ENCODE results near the gene SYNE3. TPM values are rescaled to one million over a fixed set of nuclear protein-coding genes. Genes with fewer than 3 reads are reported as not detected.

SYNE3 gene
- total and polyA plus RNA-seq, 9 of the 15 experiments (the other 6 are each of a cell fraction or from before 2014, with no cell fraction given) = 0.04 to 3.1 (median 0.55) TPM

- in situ Hi-C loops (cut with MboI) (no loop called here), intact Hi-C loops (cut with micrococcal nuclease) (no loop called here)
- POLR2A ChIA-PET = interaction anchor here (1.6 kb wide), 1 partner anchor 10 kb away, joined by 4 read pairs; no protein-coding TSS in a partner anchor
- TF ChIP-seq ZNF121 (CRISPR knock-in tag; conservative IDR thresholded peaks at IDR 0.05) = no peak
- Histone ChIP-seq H3K36me3 (ENCODE audit: control insufficient read depth, insufficient read depth, low read length) (no peaks in the 10 kb centered on the region), H3K4me2 (ENCODE audit: insufficient read depth, low read length) (no peak overlapping the region), H4K20me1 (replicated peaks; ENCODE audit: control insufficient read depth, insufficient read depth, low read length) (no peaks in the 10 kb centered on the region; the same call in 1 of the 2 replicates), H3K4me1 (replicated peaks in 1 of 2; ENCODE audit: control insufficient read depth in 2 of 2, insufficient read depth in 2 of 2, low read length in 2 of 2) (peaks cover 0 to 4% of the 10 kb centered on the region in 2 experiments; a peak in 1 of 5 replicates), H3K9ac (ENCODE audit: insufficient read depth in 1 of 2, low read depth in 2 of 2, low read length in 2 of 2) (no peak overlapping the region), H3K4me3 (no peak overlapping the region), H3K9me3 (replicated peaks; ENCODE audit: control insufficient read depth, insufficient read depth, low read depth, low read length) (no peaks in the 10 kb centered on the region), H3K79me2 (ENCODE audit: control insufficient read depth, insufficient read depth, low read length) (no peaks in the 10 kb centered on the region), H3K27ac (ENCODE audit: extremely low read depth, low read depth, low read length) (no peak overlapping the region), H3K27me3 (ENCODE audit: control insufficient read depth in 2 of 2, insufficient read depth in 2 of 2, low read length in 2 of 2) (peaks cover 0 to 14% of the 10 kb centered on the region in 2 experiments; a peak in 1 of 5 replicates), H2AFZ (ENCODE audit: low read depth, low read length) (no peak overlapping the region), H3K9me1 (ENCODE audit: control insufficient read depth, insufficient read depth, low read length) (no peaks in the 10 kb centered on the region)
- WGBS (ENCODE audit: insufficient coverage, low coverage, missing lambda C conversion rate) = 17% methylated on average over 2 of the region's 3 CpGs
- CTCF ChIA-PET (ENCODE audit: low intra/inter-chr PET ratio) = no interaction called here
- BruUV-seq (replicated peaks) = no TSS peak
- no peak for ATAC-seq
- DNase-seq (ENCODE audit: extremely low read depth in 1 of 4, low spot score in 3 of 4) = no peak
- no peak for FAIRE-seq
Observed at GRCh38 chr14:95469134-95469481, 47.3 kb downstream of the SYNE3 start.

GRCh38 chr14:95468448-95469133 lies 47.9 kb downstream of the SYNE3 start:
- DNase-seq (ENCODE audit: extremely low read depth in 1 of 4, low spot score in 3 of 4) (no peak), ATAC-seq (no peak), FAIRE-seq (no peak)
- Histone ChIP-seq H4K20me1 (replicated peaks; ENCODE audit: control insufficient read depth, insufficient read depth, low read length) (no peaks in the 10 kb centered on the region; the same call in 1 of the 2 replicates), H3K36me3 (ENCODE audit: control insufficient read depth, insufficient read depth, low read length) (no peaks in the 10 kb centered on the region), H3K4me3 (no peak overlapping the region), H3K4me1 (replicated peaks in 1 of 2; ENCODE audit: control insufficient read depth in 2 of 2, insufficient read depth in 2 of 2, low read length in 2 of 2) (peaks cover 0 to 4% of the 10 kb centered on the region in 2 experiments; a peak in 1 of 5 replicates), H3K4me2 (ENCODE audit: insufficient read depth, low read length) (no peak overlapping the region), H3K27me3 (ENCODE audit: control insufficient read depth in 2 of 2, insufficient read depth in 2 of 2, low read length in 2 of 2) (peaks cover 0 to 14% of the 10 kb centered on the region in 2 experiments; a peak in 1 of 5 replicates), H3K9me3 (replicated peaks; ENCODE audit: control insufficient read depth, insufficient read depth, low read depth, low read length) (no peaks in the 10 kb centered on the region), H3K79me2 (ENCODE audit: control insufficient read depth, insufficient read depth, low read length) (no peaks in the 10 kb centered on the region), H2AFZ (ENCODE audit: low read depth, low read length) (no peak overlapping the region), H3K9me1 (ENCODE audit: control insufficient read depth, insufficient read depth, low read length) (no peaks in the 10 kb centered on the region), H3K27ac (ENCODE audit: extremely low read depth, low read depth, low read length) (no peak overlapping the region), H3K9ac (ENCODE audit: insufficient read depth in 1 of 2, low read depth in 2 of 2, low read length in 2 of 2) (no peak overlapping the region)
- CTCF ChIA-PET (ENCODE audit: low intra/inter-chr PET ratio) = no interaction called here
- in situ Hi-C loops (cut with MboI) = no loop called here
- no TSS peak for BruUV-seq (replicated peaks)
- POLR2A ChIA-PET = interaction anchor here (0.6 to 1.6 kb wide), 3 partner anchors 9 to 54 kb away, joined by 3 to 4 read pairs (median 3); no protein-coding TSS in a partner anchor
- WGBS (ENCODE audit: insufficient coverage, low coverage, missing lambda C conversion rate) = 29% methylated on average over 4 of the region's 4 CpGs
- intact Hi-C loops (cut with micrococcal nuclease) = no loop called here
- TF ChIP-seq CEBPZ (IDR thresholded peaks at IDR 0.05; ENCODE audit: borderline replicate concordance, low read depth, low read length) (no peak), ZBTB49 (CRISPR knock-in tag; IDR thresholded peaks at IDR 0.05; ENCODE audit: borderline replicate concordance) (no peak), MXI1 (IDR thresholded peaks at IDR 0.05; ENCODE audit: low read depth, low read length) (no peak), CTCFL (IDR thresholded peaks at IDR 0.05; ENCODE audit: borderline replicate concordance, insufficient read depth, low read depth, low read length, poor library complexity, severe bottlenecking) (no peak)
